ENCODE measurements around the gene RNF126. TPM values are rescaled to one million over a fixed set of nuclear protein-coding genes. Genes with fewer than 3 reads are reported as not detected.

Gene RNF126
- total RNA-seq, 1 donor from 2014 or later, result 41.6 TPM

GRCh38 chr19:664913-665443, 2.0 kb upstream of the RNF126 start:
- Mint-ChIP-seq H3K9me3 (peaks cover 10% of the 10 kb centered on the region), H3K27ac (peak overlapping the region; percentile 43), H3K27me3 (ENCODE audit: low read depth) (no peaks in the 10 kb centered on the region), H3K4me1 (peaks cover 25% of the 10 kb centered on the region), H3K4me3 (peak overlapping the region; percentile 60), H3K36me3 (peaks cover 2% of the 10 kb centered on the region)
- peak; percentile 94 for TF ChIP-seq CTCF (IDR thresholded peaks at IDR 0.05; ENCODE audit: unreplicated experiment)
- peak; percentile 78 to 95 for DNase-seq (ENCODE audit: low spot score in 2 of 2, unreplicated experiment in 2 of 2)

- H3K27ac Mint-ChIP-seq, result peak overlapping the region; percentile 92
- no peak for DNase-seq (ENCODE audit: low spot score in 2 of 2, unreplicated experiment in 2 of 2)
Observed at GRCh38 chr19:663682-664117, 686 bp upstream of the RNF126 start.

GRCh38 chr19:662207-662961, 630 bp downstream of the RNF126 start:
- H3K36me3 Mint-ChIP-seq, result no peaks in the 10 kb centered on the region

More at GRCh38 chr19:663682-664117, 686 bp upstream of the RNF126 start:
- no peak for TF ChIP-seq CTCF (IDR thresholded peaks at IDR 0.05; ENCODE audit: unreplicated experiment)
- Mint-ChIP-seq H3K4me3 (peak overlapping the region; percentile 78), H3K9me3 (peaks cover 5% of the 10 kb centered on the region), H3K4me1 (peaks cover 28% of the 10 kb centered on the region), H3K27me3 (ENCODE audit: low read depth) (no peaks in the 10 kb centered on the region), H3K36me3 (peaks cover 2% of the 10 kb centered on the region)

GRCh38 chr19:661427-662196, 1.4 kb downstream of the RNF126 start:
- Mint-ChIP-seq H3K27me3 (ENCODE audit: low read depth) (no peaks in the 10 kb centered on the region), H3K9me3 (no peaks in the 10 kb centered on the region), H3K36me3 (no peaks in the 10 kb centered on the region), H3K4me3 (peak overlapping the region; percentile 76), H3K27ac (peak overlapping the region; percentile 92), H3K4me1 (peaks cover 28% of the 10 kb centered on the region)
- no peak for DNase-seq (ENCODE audit: low spot score in 2 of 2, unreplicated experiment in 2 of 2)
- TF ChIP-seq CTCF (IDR thresholded peaks at IDR 0.05; ENCODE audit: unreplicated experiment), result no peak

More at GRCh38 chr19:662207-662961, 630 bp downstream of the RNF126 start:
- no peak for TF ChIP-seq CTCF (IDR thresholded peaks at IDR 0.05; ENCODE audit: unreplicated experiment)
- peaks cover 28% of the 10 kb centered on the region for H3K4me1 Mint-ChIP-seq
- H3K9me3 Mint-ChIP-seq, result no peaks in the 10 kb centered on the region
- peak overlapping the region; percentile 92 for H3K27ac Mint-ChIP-seq
- DNase-seq (ENCODE audit: low spot score in 2 of 2, unreplicated experiment in 2 of 2), result peak in 1 of 2 experiments; percentile 63
- no peaks in the 10 kb centered on the region for H3K27me3 Mint-ChIP-seq (ENCODE audit: low read depth)
- peak overlapping the region; percentile 76 for H3K4me3 Mint-ChIP-seq

GRCh38 chr19:660793-661426, 2.1 kb downstream of the RNF126 start:
- H3K4me3 Mint-ChIP-seq, result peak overlapping the region; percentile 76
- TF ChIP-seq CTCF (IDR thresholded peaks at IDR 0.05; ENCODE audit: unreplicated experiment), result no peak
- no peak for DNase-seq (ENCODE audit: low spot score in 2 of 2, unreplicated experiment in 2 of 2)
- H3K27me3 Mint-ChIP-seq (ENCODE audit: low read depth), result no peaks in the 10 kb centered on the region
- H3K36me3 Mint-ChIP-seq, result no peaks in the 10 kb centered on the region
- peaks cover 28% of the 10 kb centered on the region for H3K4me1 Mint-ChIP-seq
- H3K9me3 Mint-ChIP-seq, result no peaks in the 10 kb centered on the region
- H3K27ac Mint-ChIP-seq, result peak overlapping the region; percentile 92

Measured in mesothelial cell of epicardium (in vitro differentiated cells).